GM12874 (cell line): ENCODE measurements around the gene TMIGD3.

Experiments
- TF ChIP-seq, protein P1 (sequence below): IDR thresholded peaks from 2 replicates; pipeline ENCODE4 v1.5.1; 2011; ENCODE audit warnings: low read depth, mild to moderate bottlenecking, control low read depth, low read length, moderate library complexity; ENCODE audit not compliant: insufficient read depth

The TMIGD3 gene

DNA sequence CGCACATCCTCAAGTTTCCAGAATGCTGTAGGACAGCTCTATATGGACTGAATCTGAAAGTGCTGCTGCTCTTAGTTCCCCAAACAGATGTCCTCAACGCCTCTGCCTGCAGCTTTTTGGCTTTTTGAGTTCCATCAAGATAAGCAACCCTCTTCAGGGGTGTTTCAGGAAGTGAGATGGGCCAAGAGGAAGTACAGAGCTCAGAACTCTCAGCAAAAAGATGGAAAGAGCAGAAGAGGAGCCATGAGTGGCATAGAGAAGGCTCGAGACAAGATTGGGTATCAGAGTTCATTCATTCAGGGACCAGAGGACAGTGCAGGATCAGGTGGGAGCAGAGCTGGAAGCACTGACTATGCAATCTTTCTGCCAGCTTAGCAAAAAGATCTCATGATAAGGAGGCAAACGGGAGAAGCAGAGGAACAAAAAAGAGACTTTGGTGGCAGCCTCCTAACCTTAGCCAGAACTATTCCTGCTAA lies at the start of gene TMIGD3, which contains the start of gene ADORA3:
TSS of gene TMIGD3 (minus strand) at position 49 of the 476 bp plus-strand sequence. CDS start 279 bp downstream, outside the sequence.
TSS of gene ADORA3 (minus strand) at position 49 of the 476 bp plus-strand sequence. CDS start 279 bp downstream, outside the sequence.
- TF ChIP-seq, protein P1, sequence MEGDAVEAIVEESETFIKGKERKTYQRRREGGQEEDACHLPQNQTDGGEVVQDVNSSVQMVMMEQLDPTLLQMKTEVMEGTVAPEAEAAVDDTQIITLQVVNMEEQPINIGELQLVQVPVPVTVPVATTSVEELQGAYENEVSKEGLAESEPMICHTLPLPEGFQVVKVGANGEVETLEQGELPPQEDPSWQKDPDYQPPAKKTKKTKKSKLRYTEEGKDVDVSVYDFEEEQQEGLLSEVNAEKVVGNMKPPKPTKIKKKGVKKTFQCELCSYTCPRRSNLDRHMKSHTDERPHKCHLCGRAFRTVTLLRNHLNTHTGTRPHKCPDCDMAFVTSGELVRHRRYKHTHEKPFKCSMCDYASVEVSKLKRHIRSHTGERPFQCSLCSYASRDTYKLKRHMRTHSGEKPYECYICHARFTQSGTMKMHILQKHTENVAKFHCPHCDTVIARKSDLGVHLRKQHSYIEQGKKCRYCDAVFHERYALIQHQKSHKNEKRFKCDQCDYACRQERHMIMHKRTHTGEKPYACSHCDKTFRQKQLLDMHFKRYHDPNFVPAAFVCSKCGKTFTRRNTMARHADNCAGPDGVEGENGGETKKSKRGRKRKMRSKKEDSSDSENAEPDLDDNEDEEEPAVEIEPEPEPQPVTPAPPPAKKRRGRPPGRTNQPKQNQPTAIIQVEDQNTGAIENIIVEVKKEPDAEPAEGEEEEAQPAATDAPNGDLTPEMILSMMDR: no peak

DNA sequence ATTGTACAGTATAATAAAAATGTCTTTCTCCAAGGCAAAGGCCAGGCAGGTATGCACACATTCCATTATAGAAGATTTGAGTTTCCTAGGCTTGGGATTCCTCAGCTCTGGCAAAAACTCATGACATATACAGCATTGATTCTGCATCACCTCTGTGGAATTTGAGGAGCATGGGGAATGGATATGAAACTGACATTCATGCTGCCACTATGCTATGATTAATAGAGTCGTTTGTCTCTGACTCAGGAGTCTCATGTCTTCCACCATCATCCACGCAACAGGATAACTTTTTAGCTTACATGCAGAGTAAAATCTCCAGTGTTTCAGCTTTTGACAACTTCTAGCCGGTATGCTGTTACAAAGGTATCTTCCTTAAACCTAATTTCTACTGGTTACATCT lies 49.8 kb upstream of the TMIGD3 start:
- TF ChIP-seq, protein P1: no peak

DNA sequence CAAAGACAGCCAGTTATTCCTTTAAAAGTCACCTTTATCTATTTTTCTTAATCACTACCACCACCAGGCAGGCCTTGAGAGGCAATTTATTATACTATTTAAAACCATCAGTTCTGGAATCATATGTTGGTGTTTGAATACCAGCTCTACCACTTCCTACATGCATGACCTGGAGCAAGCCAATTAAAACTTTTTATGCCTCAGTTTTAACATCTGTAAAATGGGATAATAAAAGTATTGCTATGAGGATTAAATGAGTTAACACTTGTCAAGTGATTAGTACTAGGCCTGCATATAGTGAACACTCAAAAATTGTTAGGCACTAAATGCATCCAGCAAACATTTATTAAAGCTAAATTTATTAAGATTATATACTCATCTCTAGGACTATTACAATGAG lies 49.2 kb upstream of the TMIGD3 start:
- TF ChIP-seq, protein P1: no peak

DNA sequence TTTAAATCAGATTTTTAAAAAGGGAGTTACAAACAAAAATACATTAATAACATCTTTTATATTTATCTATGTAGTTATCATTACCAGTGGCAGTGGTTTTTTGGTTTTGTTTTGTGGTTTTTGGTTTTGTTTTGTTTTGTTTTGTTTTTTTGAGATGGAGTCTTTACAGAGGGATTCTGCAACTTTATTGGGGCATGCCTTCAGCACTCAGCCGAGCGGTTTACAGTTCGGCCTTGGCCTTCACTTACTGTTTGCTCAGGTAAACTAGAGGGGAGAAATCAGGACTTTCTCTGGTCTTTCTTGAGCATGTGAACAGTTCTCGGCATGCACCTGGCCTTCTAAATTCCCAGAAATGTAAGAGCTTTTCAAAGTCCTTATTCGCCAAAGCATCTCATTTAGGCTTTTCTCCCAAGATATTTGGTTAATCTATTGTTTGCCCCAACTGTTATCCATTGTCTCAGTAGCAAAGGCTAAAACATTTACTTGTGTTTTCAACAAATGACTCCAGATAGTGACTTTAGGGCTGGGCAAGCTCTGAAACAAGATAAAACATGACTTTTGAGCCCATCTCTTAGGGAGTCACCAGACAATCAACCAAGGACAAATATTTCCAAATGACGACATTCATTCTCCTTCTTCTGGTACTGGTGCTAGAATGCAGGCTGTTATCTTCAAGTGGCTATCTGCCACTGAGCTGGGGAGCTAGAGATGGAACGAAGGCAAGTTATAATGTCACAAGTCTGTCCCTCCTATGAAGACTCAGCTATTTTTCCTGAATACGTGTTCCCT lies 48.4 kb upstream of the TMIGD3 start:
- TF ChIP-seq, protein P1: no peak

DNA sequence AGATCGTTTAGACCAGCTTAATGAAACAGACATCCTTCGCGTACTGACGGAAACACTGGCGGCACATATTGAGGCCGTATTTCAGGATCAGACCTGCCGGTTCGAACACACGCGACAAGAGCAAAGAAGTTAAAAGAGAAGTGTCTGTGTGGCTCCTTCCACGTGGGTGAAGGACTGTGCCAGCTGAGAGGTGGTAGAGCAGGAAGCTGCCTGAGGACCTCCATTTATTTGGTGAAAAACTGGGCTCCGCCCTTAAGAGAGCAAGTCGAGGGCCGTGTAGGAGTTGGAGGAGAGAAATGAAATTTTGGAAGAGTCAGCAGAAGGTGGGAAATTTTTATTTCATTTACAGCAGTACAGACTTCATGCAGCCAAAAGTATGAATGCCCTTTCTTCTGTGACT lies 38.8 kb upstream of the TMIGD3 start:
- TF ChIP-seq, protein P1: no peak

DNA sequence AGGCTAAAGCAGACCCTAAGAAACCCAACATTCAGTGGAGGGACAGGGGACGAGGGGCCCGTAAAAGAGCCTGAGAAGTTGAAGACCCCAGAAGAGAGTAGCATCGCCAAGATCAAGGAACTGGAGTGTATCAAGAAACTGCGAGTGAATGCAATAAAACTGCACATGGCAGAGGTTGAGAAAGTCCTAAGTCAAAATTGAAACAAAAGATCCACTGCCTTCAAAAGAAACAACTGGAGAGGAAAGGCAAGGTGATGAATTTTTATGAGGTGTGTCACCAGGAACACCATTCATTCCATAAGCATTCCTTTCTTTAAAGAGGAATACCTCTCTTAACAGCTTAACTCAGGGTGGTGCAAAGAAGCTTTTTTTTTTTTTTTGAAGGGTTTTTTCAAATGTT lies 38.3 kb upstream of the TMIGD3 start:
- TF ChIP-seq, protein P1: no peak

DNA sequence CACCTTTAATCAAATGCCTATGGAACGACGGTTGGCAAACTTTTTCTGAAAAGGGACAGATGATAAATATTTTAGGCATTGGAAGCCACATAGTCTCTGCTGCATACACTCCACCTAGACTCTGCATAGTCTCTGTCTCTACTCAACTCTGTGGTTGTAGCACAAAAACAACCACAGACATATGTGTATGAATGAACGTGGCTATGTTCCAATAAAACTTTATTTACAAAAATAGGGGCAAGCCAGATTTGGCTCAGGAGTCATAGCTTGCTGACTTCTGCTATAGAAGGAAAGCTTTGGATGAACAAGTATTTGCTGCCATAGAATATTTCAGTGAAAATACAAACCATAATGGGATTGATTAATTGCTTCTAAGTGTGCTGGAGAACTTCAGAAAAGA lies 37.5 kb upstream of the TMIGD3 start:
- TF ChIP-seq, protein P1: no peak
